ENCODE results near the gene MAGI2. TPM values are rescaled to one million over a fixed set of nuclear protein-coding genes. Genes with fewer than 3 reads are reported as not detected.

The MAGI2 gene
- total RNA-seq, 1 donor from 2014 or later, result 0.38 TPM

- H3K36me3 Mint-ChIP-seq (ENCODE audit: low read depth), result no peaks in the 10 kb centered on the region
- CTCF ChIA-PET, result no interaction called here
- POLR2A ChIA-PET, result no interaction called here
- H3K27me3 Mint-ChIP-seq, result no peaks in the 10 kb centered on the region
- H3K27ac Mint-ChIP-seq, result no peak overlapping the region
- DNase-seq, result no peak
- ATAC-seq (ENCODE audit: low read depth), result no peak
- TF ChIP-seq CTCF (IDR thresholded peaks at IDR 0.05), result no peak
- intact Hi-C loops (cut with micrococcal nuclease), result no loop called here
- no peaks in the 10 kb centered on the region for H3K4me1 Mint-ChIP-seq
- no peak overlapping the region for H3K4me3 Mint-ChIP-seq
- H3K9me3 Mint-ChIP-seq, result peaks cover 4% of the 10 kb centered on the region
Observed at GRCh38 chr7:79141252-79141651, 312.2 kb downstream of the MAGI2 start.

DNA sequence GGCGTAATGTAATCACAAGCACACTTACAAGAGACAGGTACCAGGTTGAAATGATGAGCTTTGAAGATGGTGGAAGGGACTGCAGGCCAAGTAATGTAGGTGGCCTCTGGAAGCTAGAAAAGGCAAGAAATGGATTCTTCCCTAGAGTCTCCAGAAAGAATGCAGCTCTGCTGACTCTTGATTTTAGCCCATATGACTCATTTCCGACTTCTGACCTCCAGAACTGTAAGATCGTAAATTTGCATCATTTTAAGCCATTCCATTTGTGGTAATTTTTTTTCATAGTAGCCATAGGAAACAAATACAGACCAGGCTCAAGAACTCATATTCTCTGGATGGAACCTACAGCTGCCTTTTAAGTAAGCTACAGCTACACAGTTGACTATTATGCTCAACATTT lies 315.5 kb downstream of the MAGI2 start:
- ChIA-PET POLR2A (no interaction called here), CTCF (no interaction called here)

DNA sequence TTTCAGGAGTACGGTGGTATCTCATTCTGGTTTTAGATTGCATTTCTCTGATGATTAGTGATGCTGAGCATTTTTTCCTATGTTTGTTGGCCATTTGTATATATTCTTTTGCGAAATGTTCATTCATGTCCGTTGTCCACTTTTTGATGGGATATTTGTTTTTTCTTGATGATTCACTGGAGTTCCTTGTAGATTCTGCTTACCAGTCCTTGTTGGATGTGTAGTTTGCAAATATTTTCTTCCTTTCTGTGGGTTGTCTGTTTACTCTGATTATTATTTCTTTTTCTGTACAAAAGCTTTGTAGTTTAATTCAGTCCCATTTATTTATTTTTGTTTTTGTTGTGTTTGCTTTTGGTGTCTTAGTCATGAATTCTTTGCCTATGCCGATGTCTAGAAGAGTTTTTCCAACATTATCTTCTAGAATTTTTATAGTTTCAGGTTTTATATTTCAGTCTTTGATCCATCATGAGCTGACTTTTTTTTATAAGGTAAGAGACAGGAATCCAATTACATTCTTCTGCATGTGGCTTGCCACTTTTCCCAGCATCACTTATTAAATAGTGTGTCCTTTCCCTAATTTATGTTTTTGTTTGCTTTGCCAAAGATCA lies 320.5 kb downstream of the MAGI2 start:
- ATAC-seq (ENCODE audit: low read depth) (no peak), DNase-seq (no peak)
- no peak overlapping the region for H3K4me3 Mint-ChIP-seq
- H3K36me3 Mint-ChIP-seq (ENCODE audit: low read depth), result no peaks in the 10 kb centered on the region
- H3K27ac Mint-ChIP-seq, result no peak overlapping the region
- POLR2A ChIA-PET, result no interaction called here
- H3K4me1 Mint-ChIP-seq, result no peaks in the 10 kb centered on the region
- intact Hi-C loops (cut with micrococcal nuclease), result no loop called here
- peaks cover 4% of the 10 kb centered on the region for H3K9me3 Mint-ChIP-seq
- CTCF ChIA-PET, result no interaction called here
- no peak for TF ChIP-seq CTCF (IDR thresholded peaks at IDR 0.05)
- no peaks in the 10 kb centered on the region for H3K27me3 Mint-ChIP-seq

More for the DNA sequence above, 315.5 kb downstream of the MAGI2 start:
- H3K27me3 Mint-ChIP-seq, result no peaks in the 10 kb centered on the region
- intact Hi-C loops (cut with micrococcal nuclease), result no loop called here
- ATAC-seq (ENCODE audit: low read depth), result no peak
- H3K4me1 Mint-ChIP-seq, result no peaks in the 10 kb centered on the region
- no peak for DNase-seq
- peaks cover 4% of the 10 kb centered on the region for H3K9me3 Mint-ChIP-seq
- no peak for TF ChIP-seq CTCF (IDR thresholded peaks at IDR 0.05)
- H3K4me3 Mint-ChIP-seq, result no peak overlapping the region
- no peak overlapping the region for H3K27ac Mint-ChIP-seq
- no peaks in the 10 kb centered on the region for H3K36me3 Mint-ChIP-seq (ENCODE audit: low read depth)

- no peak overlapping the region for H3K4me3 Mint-ChIP-seq
- H3K27me3 Mint-ChIP-seq, result no peaks in the 10 kb centered on the region
- H3K36me3 Mint-ChIP-seq (ENCODE audit: low read depth), result no peaks in the 10 kb centered on the region
- H3K27ac Mint-ChIP-seq, result no peak overlapping the region
- ATAC-seq (ENCODE audit: low read depth) (no peak), DNase-seq (no peak)
- peaks cover 3% of the 10 kb centered on the region for H3K9me3 Mint-ChIP-seq
- no peaks in the 10 kb centered on the region for H3K4me1 Mint-ChIP-seq
- POLR2A ChIA-PET, result no interaction called here
- intact Hi-C loops (cut with micrococcal nuclease), result no loop called here
- CTCF ChIA-PET, result no interaction called here
- TF ChIP-seq CTCF (IDR thresholded peaks at IDR 0.05), result no peak
Observed at GRCh38 chr7:79130715-79131114, 322.8 kb downstream of the MAGI2 start.

GRCh38 chr7:79124331-79124730 lies 329.1 kb downstream of the MAGI2 start:
- Mint-ChIP-seq H3K4me3 (no peak overlapping the region), H3K36me3 (ENCODE audit: low read depth) (no peaks in the 10 kb centered on the region), H3K9me3 (peaks cover 4% of the 10 kb centered on the region), H3K4me1 (no peaks in the 10 kb centered on the region), H3K27me3 (no peaks in the 10 kb centered on the region), H3K27ac (no peak overlapping the region)
- intact Hi-C loops (cut with micrococcal nuclease), result no loop called here
- ChIA-PET CTCF (no interaction called here), POLR2A (no interaction called here)
- ATAC-seq (ENCODE audit: low read depth), result no peak
- no peak for DNase-seq
- TF ChIP-seq CTCF (IDR thresholded peaks at IDR 0.05), result no peak

Data from activated B cell treated with CpG ODN at 0.5 μM for 24 hours (primary cell).